Liver (tissue), 9 donors: ENCODE measurements around the gene AFMID. TPM values are rescaled to one million over a fixed set of nuclear protein-coding genes. Genes with fewer than 3 reads are reported as not detected.

Experiments used
- DNase-seq: peaks from one replicate; pipeline ENCODE4 v3.0.0-alpha.2; 2017; ENCODE audit warnings: low spot score
- H3K27ac ChIP-seq, 2 donors: one replicate each; pipeline ENCODE4 v1.7.0; 2013; ENCODE audit warnings: inconsistent platforms in 2 of 2, low read length in 2 of 2, control low read depth in 1 of 2, low read depth in 1 of 2, mild to moderate bottlenecking in 1 of 2
- H3K27me3 ChIP-seq, 4 donors: one replicate each; pipeline versions ENCODE4 v1.6.1 to v1.7.0; 2013; ENCODE audit warnings: low read length in 3 of 4, inconsistent platforms in 1 of 4, mild to moderate bottlenecking in 1 of 4, moderate library complexity in 1 of 4; ENCODE audit not compliant: control insufficient read depth in 4 of 4, insufficient read depth in 4 of 4
- H3K36me3 ChIP-seq, 4 donors: one replicate each; pipeline versions ENCODE4 v1.6.1 to v1.7.0; 2013; ENCODE audit warnings: low read length in 3 of 4, mild to moderate bottlenecking in 3 of 4, low read depth in 1 of 4, moderate library complexity in 1 of 4; ENCODE audit not compliant: control insufficient read depth in 4 of 4, insufficient read depth in 3 of 4
- H3K4me1 ChIP-seq, 4 donors: one replicate each; pipeline versions ENCODE4 v1.6.1 to v1.7.0; 2013; ENCODE audit warnings: low read length in 3 of 4, mild to moderate bottlenecking in 3 of 4, moderate library complexity in 1 of 4; ENCODE audit not compliant: control insufficient read depth in 4 of 4, insufficient read depth in 4 of 4
- H3K4me3 ChIP-seq, 3 donors: one replicate each; pipeline versions ENCODE4 v1.6.1 to v1.7.0; 2013; ENCODE audit warnings: low read length in 3 of 3, control low read depth in 1 of 3, low read depth in 1 of 3, mild to moderate bottlenecking in 1 of 3
- H3K9ac ChIP-seq, 2 donors: one replicate each; pipeline ENCODE4 v1.7.0; 2013; ENCODE audit warnings: low read length in 2 of 2, mild to moderate bottlenecking in 2 of 2, moderate library complexity in 2 of 2, control low read depth in 1 of 2, low read depth in 1 of 2
- H3K9me3 ChIP-seq, 4 donors: one replicate each; pipeline versions ENCODE4 v1.6.1 to v1.7.0; 2013; ENCODE audit warnings: low read length in 3 of 4; ENCODE audit not compliant: control insufficient read depth in 4 of 4
- EGR1 ChIP-seq, 2 donors: IDR thresholded peaks; 2 replicates each; pipeline ENCODE4 v1.6.1; 2016 to 2018; ENCODE audit warnings: antibody characterized with exemption in 2 of 2, low read depth in 2 of 2
- FOXA1 ChIP-seq: IDR thresholded peaks from 2 replicates; pipeline ENCODE4 v1.6.1; 2016; ENCODE audit warnings: antibody characterized with exemption
- FOXA2 ChIP-seq: IDR thresholded peaks from 2 replicates; pipeline ENCODE4 v1.6.1; 2016; ENCODE audit warnings: antibody characterized with exemption
- GABPA ChIP-seq, 2 donors: IDR thresholded peaks in 1 of 2; conservative IDR thresholded peaks in 1 of 2; 2 replicates each; pipeline ENCODE4 v1.6.1; 2016; ENCODE audit warnings: antibody characterized with exemption in 2 of 2, mild to moderate bottlenecking in 1 of 2, moderate library complexity in 1 of 2
- HNF4A ChIP-seq, 2 donors: conservative IDR thresholded peaks; 2 replicates each; pipeline ENCODE4 v1.6.1; 2016; ENCODE audit warnings: antibody characterized with exemption in 2 of 2, mild to moderate bottlenecking in 2 of 2
- HNF4G ChIP-seq: IDR thresholded peaks from 2 replicates; pipeline ENCODE4 v1.6.1; 2016; ENCODE audit warnings: antibody characterized with exemption
- JUND ChIP-seq, 2 donors: IDR thresholded peaks; 2 replicates each; pipeline ENCODE4 v1.6.1; 2016; ENCODE audit warnings: antibody characterized with exemption in 2 of 2
- NR2F2 ChIP-seq: IDR thresholded peaks from 2 replicates; pipeline ENCODE4 v1.6.1; 2016; ENCODE audit warnings: antibody characterized with exemption
- RAD21 ChIP-seq, 2 donors: IDR thresholded peaks; 2 replicates each; pipeline ENCODE4 v1.6.1; 2016; ENCODE audit warnings: antibody characterized with exemption in 2 of 2, mild to moderate bottlenecking in 2 of 2
- REST ChIP-seq: IDR thresholded peaks from 2 replicates; pipeline ENCODE4 v1.6.1; 2016; ENCODE audit warnings: antibody characterized with exemption, mild to moderate bottlenecking
- RXRA ChIP-seq, 2 donors: IDR thresholded peaks; 2 replicates each; pipeline ENCODE4 v1.6.1; 2017 to 2018; ENCODE audit warnings: antibody characterized with exemption in 2 of 2, mild to moderate bottlenecking in 1 of 2
- SP1 ChIP-seq: IDR thresholded peaks from 2 replicates; pipeline ENCODE4 v1.6.1; 2018; ENCODE audit warnings: antibody characterized with exemption, mild to moderate bottlenecking
- TAF1 ChIP-seq: conservative IDR thresholded peaks from 2 replicates; pipeline ENCODE4 v1.6.1; 2016; ENCODE audit warnings: antibody characterized with exemption, mild to moderate bottlenecking
- YY1 ChIP-seq: IDR thresholded peaks from 2 replicates; pipeline ENCODE4 v1.6.1; 2016; ENCODE audit warnings: antibody characterized with exemption, mild to moderate bottlenecking
- WGBS: extraction: QIAGEN DNeasy Blood & Tissue Kit; methylation state at CpG from one replicate; pipeline ENCODE4 v1.1.7; 2013; 5-methylcytosine and 5-hydroxymethylcytosine counted together
- polyA plus RNA-seq, 2 donors: library from polyadenylated mRNA; stranded (reverse) in 1 of 2; unstranded in 1 of 2; fragments of 200-250 nt in 1 of 2; fragments of >200 nt in 1 of 2; fragmentation: Nextera tagmentation in 1 of 2; extraction: Ambion mirVana in 1 of 2; gene quantifications; one replicate each; pipeline versions ENCODE4 v1.2.1 to v1.2.3, GENCODE V29; 2013 to 2015
- total RNA-seq, 2 donors: library from RNA; depleted of rRNA; stranded (reverse); fragments of >200 nt; gene quantifications; one replicate each; pipeline ENCODE4 v1.2.3, GENCODE V29; 2014
- TF ChIP-seq, protein P1 (sequence below): IDR thresholded peaks from 2 replicates; pipeline ENCODE4 v1.6.1; 2016; ENCODE audit warnings: antibody characterized with exemption
- TF ChIP-seq, protein P2 (sequence below): fragments of 150-350 bp; IDR thresholded peaks from 2 replicates; pipeline ENCODE4 v1.5.1; 2017; ENCODE audit warnings: improper control_type of control experiment, low read depth, low read length; ENCODE audit not compliant: missing input control
- TF ChIP-seq, protein P3 (sequence below): IDR thresholded peaks from 2 replicates; pipeline ENCODE4 v1.6.1; 2016; ENCODE audit warnings: antibody characterized with exemption
- TF ChIP-seq, protein P4 (sequence below): IDR thresholded peaks from 2 replicates; pipeline ENCODE4 v1.6.1; 2016; ENCODE audit warnings: antibody characterized with exemption
- donor health status: healthy.
- donor health status: healthy.
- donor health status: healthy.
- donor health status: healthy.
- donor health status: healthy.

Gene AFMID
- total and polyA plus RNA-seq, 4 donors: 73.4 to 201 (median 138) TPM

DNA sequence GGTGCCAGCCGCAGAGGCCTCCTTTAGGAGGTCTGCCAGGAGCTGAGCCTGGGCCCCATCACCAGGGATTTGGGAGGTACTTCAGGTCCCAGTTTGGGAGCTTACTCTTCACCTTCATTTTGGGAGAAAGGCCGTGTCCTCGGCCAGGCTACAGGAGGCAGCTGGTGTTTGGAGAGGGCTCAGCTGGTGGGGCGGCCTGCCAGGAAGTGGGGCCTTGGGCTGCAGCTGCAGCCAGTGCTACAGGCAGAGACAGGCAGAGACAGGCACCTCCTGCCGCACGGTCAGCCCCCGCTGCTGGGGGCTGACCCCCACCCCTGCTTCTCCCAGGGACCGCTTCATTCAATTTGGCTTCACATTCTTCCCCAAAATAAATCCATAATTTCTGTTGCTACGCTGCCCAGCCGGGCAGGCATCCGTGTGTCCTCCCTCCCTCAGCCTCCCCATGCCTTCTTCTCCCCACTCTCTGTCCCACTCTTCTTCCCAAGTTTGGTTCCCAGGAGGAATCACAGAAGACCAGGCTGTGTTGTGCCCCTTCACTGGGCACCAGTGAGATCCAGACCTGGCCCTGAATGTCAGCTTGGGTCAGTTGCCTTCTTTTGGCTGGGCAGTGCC, 50.3 kb downstream of the AFMID start:
- no peaks in the 10 kb centered on the region for H3K36me3 ChIP-seq
- no peaks in the 10 kb centered on the region for H3K4me1 ChIP-seq
- H3K27ac ChIP-seq: no peak overlapping the region
- WGBS: 80% methylated on average over 11 of the region's 11 CpGs
- no peaks in the 10 kb centered on the region for H3K9me3 ChIP-seq
- H3K4me3 ChIP-seq: no peak overlapping the region
- no peak overlapping the region for H3K9ac ChIP-seq
- TF ChIP-seq FOXA1 (no peak), RXRA (IDR thresholded peaks at IDR 0.05) (no peak), SP1 (no peak), TAF1 (no peak), REST (no peak), EGR1 (IDR thresholded peaks at IDR 0.05; ENCODE audit: low read depth in 2 of 2) (no peak)
- TF ChIP-seq, protein P1, sequence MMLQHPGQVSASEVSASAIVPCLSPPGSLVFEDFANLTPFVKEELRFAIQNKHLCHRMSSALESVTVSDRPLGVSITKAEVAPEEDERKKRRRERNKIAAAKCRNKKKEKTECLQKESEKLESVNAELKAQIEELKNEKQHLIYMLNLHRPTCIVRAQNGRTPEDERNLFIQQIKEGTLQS: no peak
- peaks cover 0 to 3% (median 0%) of the 10 kb centered on the region in 4 donors for H3K27me3 ChIP-seq
- no peak for DNase-seq

DNA sequence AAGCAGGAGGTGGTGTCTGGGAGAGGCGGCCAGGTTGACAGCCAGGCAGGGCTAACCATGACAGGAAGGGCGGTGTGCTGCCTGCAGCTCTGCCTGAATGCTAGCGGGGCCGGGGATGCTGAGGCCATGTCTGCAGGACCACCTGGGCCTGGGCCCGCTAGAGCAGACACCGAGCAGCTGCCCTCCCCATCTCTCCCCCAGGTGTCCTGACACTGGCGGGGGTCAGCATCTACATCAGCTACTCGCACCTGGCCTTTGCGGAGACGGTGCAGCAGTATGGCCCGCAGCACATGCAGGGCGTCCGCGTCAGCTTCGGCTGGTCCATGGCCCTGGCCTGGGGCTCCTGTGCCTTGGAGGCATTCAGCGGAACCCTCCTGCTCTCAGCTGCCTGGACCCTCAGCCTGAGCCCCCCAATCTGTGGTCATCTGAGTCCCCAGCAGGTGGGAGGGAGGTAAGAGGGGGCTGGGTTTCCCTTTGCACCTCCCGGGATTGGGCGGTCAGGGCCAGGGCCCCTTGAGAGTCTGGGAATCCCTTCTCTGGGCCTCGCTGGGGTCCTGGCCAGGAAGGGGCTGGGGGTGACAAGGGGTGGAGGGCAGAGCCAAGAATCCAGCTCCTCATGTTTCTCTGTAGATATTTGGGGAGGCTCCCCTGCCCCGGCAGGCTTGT, 51.8 kb downstream of the AFMID start:
- no peak overlapping the region for H3K27ac ChIP-seq
- no peak for DNase-seq
- H3K9me3 ChIP-seq: no peaks in the 10 kb centered on the region
- no peaks in the 10 kb centered on the region for H3K4me1 ChIP-seq
- WGBS: 87% methylated on average over 20 of the region's 20 CpGs
- TF ChIP-seq EGR1 (IDR thresholded peaks at IDR 0.05; ENCODE audit: low read depth in 2 of 2) (no peak), HNF4G (no peak), REST (no peak), SP1 (no peak), JUND (IDR thresholded peaks at IDR 0.05) (no peak), NR2F2 (no peak), GABPA (IDR thresholded peaks at IDR 0.05 in 1 of 2, conservative IDR thresholded peaks at IDR 0.05 in 1 of 2) (no peak), YY1 (no peak), FOXA1 (no peak), TAF1 (no peak), HNF4A (conservative IDR thresholded peaks at IDR 0.05) (no peak), RAD21 (IDR thresholded peaks at IDR 0.05) (no peak), FOXA2 (no peak), RXRA (IDR thresholded peaks at IDR 0.05) (no peak)
- TF ChIP-seq, protein P2, sequence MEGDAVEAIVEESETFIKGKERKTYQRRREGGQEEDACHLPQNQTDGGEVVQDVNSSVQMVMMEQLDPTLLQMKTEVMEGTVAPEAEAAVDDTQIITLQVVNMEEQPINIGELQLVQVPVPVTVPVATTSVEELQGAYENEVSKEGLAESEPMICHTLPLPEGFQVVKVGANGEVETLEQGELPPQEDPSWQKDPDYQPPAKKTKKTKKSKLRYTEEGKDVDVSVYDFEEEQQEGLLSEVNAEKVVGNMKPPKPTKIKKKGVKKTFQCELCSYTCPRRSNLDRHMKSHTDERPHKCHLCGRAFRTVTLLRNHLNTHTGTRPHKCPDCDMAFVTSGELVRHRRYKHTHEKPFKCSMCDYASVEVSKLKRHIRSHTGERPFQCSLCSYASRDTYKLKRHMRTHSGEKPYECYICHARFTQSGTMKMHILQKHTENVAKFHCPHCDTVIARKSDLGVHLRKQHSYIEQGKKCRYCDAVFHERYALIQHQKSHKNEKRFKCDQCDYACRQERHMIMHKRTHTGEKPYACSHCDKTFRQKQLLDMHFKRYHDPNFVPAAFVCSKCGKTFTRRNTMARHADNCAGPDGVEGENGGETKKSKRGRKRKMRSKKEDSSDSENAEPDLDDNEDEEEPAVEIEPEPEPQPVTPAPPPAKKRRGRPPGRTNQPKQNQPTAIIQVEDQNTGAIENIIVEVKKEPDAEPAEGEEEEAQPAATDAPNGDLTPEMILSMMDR: no peak
- TF ChIP-seq, protein P3, sequence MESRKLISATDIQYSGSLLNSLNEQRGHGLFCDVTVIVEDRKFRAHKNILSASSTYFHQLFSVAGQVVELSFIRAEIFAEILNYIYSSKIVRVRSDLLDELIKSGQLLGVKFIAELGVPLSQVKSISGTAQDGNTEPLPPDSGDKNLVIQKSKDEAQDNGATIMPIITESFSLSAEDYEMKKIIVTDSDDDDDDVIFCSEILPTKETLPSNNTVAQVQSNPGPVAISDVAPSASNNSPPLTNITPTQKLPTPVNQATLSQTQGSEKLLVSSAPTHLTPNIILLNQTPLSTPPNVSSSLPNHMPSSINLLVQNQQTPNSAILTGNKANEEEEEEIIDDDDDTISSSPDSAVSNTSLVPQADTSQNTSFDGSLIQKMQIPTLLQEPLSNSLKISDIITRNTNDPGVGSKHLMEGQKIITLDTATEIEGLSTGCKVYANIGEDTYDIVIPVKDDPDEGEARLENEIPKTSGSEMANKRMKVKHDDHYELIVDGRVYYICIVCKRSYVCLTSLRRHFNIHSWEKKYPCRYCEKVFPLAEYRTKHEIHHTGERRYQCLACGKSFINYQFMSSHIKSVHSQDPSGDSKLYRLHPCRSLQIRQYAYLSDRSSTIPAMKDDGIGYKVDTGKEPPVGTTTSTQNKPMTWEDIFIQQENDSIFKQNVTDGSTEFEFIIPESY: no peak
- TF ChIP-seq, protein P4, sequence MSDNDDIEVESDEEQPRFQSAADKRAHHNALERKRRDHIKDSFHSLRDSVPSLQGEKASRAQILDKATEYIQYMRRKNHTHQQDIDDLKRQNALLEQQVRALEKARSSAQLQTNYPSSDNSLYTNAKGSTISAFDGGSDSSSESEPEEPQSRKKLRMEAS: no peak
- TF ChIP-seq, protein P1: no peak
- H3K36me3 ChIP-seq: no peaks in the 10 kb centered on the region
- no peak overlapping the region for H3K9ac ChIP-seq
- no peaks in the 10 kb centered on the region for H3K27me3 ChIP-seq
- no peak overlapping the region for H3K4me3 ChIP-seq
